BJ (cell line): ENCODE measurements around the gene GPBP1. TPM values are rescaled to one million over a fixed set of nuclear protein-coding genes. Genes with fewer than 3 reads are reported as not detected.
"Not testable (repeated sequence)": the region's sequence is repeated elsewhere in the genome, so short reads cannot be mapped to it uniquely, and the experiment has no call there.

ENCODE experiments used
- CTCF ChIA-PET: fragments of 350-600 bp; formaldehyde crosslinking; extraction: SDS; loops from one replicate; lab custom pipeline; 2021; ENCODE audit warnings: antibody characterized with exemption, inconsistent platforms; lab: Yijun Ruan, JAX
- POLR2A ChIA-PET: fragments of 300-600 bp; sonication (Branson Sonifier 250); formaldehyde crosslinking; extraction: SDS; loops from one replicate; lab custom pipeline; 2021; ENCODE audit warnings: antibody characterized with exemption; lab: Charles Lee
- DNase-seq: peaks from one replicate; pipeline ENCODE4 v3.0.0-alpha.2; 2011; ENCODE audit warnings: low read depth
- H3K27me3 ChIP-seq: 2 replicates; pipeline ENCODE4 v1.6.0; 2011; ENCODE audit warnings: low read length; ENCODE audit not compliant: control insufficient read depth, insufficient read depth
- H3K36me3 ChIP-seq: 2 replicates; pipeline ENCODE4 v1.5.1; 2011; ENCODE audit warnings: low read length; ENCODE audit not compliant: control insufficient read depth, insufficient read depth
- H3K4me3 ChIP-seq: 2 replicates; pipeline ENCODE4 v1.5.1; 2011; ENCODE audit warnings: low read depth, mild to moderate bottlenecking, control low read depth, low read length
- polyA plus RNA-seq: library from polyadenylated mRNA; depleted of rRNA; stranded (reverse); fragments of >200 nt; gene quantifications from 2 replicates; pipeline ENCODE4 v1.2.3, GENCODE V29; 2011
- TF ChIP-seq, protein P1 (sequence below): IDR thresholded peaks from 2 replicates; pipeline ENCODE4 v1.5.1; 2011; ENCODE audit warnings: low read depth, mild to moderate bottlenecking, control low read depth, inconsistent platforms, low read length, moderate library complexity; ENCODE audit not compliant: insufficient read depth

GPBP1 gene
- polyA plus RNA-seq, 1 experiment, result 13.1 TPM

- Histone ChIP-seq H3K4me3 (no peak overlapping the region), H3K36me3 (no peaks in the 10 kb centered on the region), H3K27me3 (no peaks in the 10 kb centered on the region)
- CTCF ChIA-PET, result interaction anchor here (1.6 kb wide), 1 partner anchor 17 kb away, joined by 5 read pairs; no protein-coding TSS in a partner anchor
- DNase-seq, result no peak
- TF ChIP-seq, protein P1, sequence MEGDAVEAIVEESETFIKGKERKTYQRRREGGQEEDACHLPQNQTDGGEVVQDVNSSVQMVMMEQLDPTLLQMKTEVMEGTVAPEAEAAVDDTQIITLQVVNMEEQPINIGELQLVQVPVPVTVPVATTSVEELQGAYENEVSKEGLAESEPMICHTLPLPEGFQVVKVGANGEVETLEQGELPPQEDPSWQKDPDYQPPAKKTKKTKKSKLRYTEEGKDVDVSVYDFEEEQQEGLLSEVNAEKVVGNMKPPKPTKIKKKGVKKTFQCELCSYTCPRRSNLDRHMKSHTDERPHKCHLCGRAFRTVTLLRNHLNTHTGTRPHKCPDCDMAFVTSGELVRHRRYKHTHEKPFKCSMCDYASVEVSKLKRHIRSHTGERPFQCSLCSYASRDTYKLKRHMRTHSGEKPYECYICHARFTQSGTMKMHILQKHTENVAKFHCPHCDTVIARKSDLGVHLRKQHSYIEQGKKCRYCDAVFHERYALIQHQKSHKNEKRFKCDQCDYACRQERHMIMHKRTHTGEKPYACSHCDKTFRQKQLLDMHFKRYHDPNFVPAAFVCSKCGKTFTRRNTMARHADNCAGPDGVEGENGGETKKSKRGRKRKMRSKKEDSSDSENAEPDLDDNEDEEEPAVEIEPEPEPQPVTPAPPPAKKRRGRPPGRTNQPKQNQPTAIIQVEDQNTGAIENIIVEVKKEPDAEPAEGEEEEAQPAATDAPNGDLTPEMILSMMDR, result no peak
- POLR2A ChIA-PET, result no interaction called here
Observed at GRCh38 chr5:57155033-57155432, 18.8 kb upstream of the GPBP1 start.

GRCh38 chr5:57157131-57157530 is 16.7 kb upstream of the GPBP1 start:
- DNase-seq, result no peak
- POLR2A ChIA-PET, result no interaction called here
- TF ChIP-seq, protein P1, result no peak
- no peak overlapping the region for H3K4me3 ChIP-seq
- no peaks in the 10 kb centered on the region for H3K27me3 ChIP-seq
- CTCF ChIA-PET, result no interaction called here
- no peaks in the 10 kb centered on the region for H3K36me3 ChIP-seq

- DNase-seq, result no peak
- H3K4me3 ChIP-seq, result no peak overlapping the region
- POLR2A ChIA-PET, result no interaction called here
Observed at GRCh38 chr5:57157666-57158065, 16.2 kb upstream of the GPBP1 start.

DNA sequence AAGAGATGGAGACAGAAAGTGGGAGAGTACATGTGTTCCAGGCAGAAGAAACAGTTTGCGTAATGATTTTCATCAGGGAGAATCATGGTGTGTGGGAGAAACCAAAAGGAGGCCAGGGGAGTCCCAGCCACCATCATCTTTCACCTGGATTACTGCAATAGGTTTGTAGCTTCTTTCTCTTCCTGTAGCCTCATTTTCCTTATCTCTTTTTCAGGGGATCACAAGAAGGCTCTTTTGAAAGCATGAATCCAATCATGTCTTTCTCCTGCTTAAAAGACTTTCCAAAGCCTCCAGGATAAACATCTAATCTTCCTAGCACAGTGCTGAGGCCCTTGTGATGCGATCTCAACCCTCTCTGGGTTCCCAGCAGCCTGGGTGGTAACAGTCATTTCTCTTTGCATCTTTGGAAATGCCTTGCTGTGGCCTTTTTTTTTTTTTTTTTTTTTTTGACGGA is 10.3 kb upstream of the GPBP1 start:
- CTCF ChIA-PET, result no interaction called here
- TF ChIP-seq, protein P1, result no peak
- no peaks in the 10 kb centered on the region for H3K27me3 ChIP-seq
- no peak for DNase-seq
- H3K36me3 ChIP-seq, result no peaks in the 10 kb centered on the region
- H3K4me3 ChIP-seq, result no peak overlapping the region
- POLR2A ChIA-PET, result no interaction called here

More at GRCh38 chr5:57157666-57158065, 16.2 kb upstream of the GPBP1 start:
- Histone ChIP-seq H3K36me3 (no peaks in the 10 kb centered on the region), H3K27me3 (no peaks in the 10 kb centered on the region)
- CTCF ChIA-PET, result no interaction called here
- TF ChIP-seq, protein P1, result no peak

DNA sequence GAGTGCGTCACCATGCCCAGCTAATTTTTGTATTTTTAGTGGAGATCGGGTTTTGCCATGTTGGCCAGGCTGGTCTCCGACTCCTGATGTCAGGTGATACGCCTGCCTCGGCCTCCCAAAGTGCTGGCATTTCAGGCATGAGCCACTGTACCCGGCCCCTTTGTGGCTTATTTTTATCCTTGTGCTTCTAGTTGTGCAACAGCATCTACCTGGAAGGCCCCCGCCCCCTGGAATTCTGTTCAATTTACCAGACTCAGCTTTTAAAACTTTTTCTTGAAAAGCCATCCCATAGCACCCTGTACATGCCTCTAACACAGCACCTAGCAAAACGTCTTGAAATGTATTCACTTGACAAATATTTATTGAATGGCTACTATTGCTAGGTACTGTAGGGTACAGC is 9.7 kb upstream of the GPBP1 start:
- Histone ChIP-seq H3K27me3 (no peaks in the 10 kb centered on the region), H3K36me3 (no peaks in the 10 kb centered on the region), H3K4me3 (no peak overlapping the region)
- TF ChIP-seq, protein P1, result no peak
- POLR2A ChIA-PET, result no interaction called here
- no peak for DNase-seq
- CTCF ChIA-PET, result no interaction called here

DNA sequence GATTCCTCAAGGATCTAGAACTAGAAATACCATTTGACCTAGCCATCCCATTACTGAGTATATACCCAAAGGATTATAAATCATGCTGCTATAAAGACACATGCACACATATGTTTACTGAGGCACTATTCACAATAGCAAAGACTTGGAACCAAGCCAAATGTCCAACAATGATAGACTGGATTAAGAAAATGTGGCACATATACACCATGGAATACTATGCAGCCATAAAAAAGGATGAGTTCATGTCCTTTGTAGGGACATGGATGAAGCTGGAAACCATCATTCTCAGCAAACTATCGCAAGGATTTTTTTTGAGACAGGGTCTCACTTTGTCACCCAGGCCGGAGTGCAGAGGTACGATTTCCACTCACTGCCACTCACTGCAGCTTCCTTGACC is 8.7 kb upstream of the GPBP1 start:
- H3K36me3 ChIP-seq, CTCF ChIA-PET, H3K27me3 ChIP-seq, POLR2A ChIA-PET, DNase-seq, H3K4me3 ChIP-seq: not testable (repeated sequence)
